Fibroblast of mammary gland (primary cell): ENCODE measurements around the gene NGEF.
"Not testable (repeated sequence)": the region's sequence is repeated elsewhere in the genome, so short reads cannot be mapped to it uniquely, and the experiment has no call there.

Experiments used
- DNase-seq: peaks from one replicate; pipeline ENCODE4 v3.0.0-alpha.2; 2010; ENCODE audit warnings: low read depth
- H3K4me3 ChIP-seq: 2 replicates; pipeline ENCODE4 v1.5.1; 2011; ENCODE audit warnings: low read depth, mild to moderate bottlenecking, low read length, moderate library complexity; ENCODE audit not compliant: control insufficient read depth
- CTCF ChIP-seq: conservative IDR thresholded peaks from 2 replicates; pipeline ENCODE4 v1.5.1; 2011; ENCODE audit warnings: low read depth, low read length, inconsistent platforms; ENCODE audit not compliant: control insufficient read depth, insufficient read depth

NGEF gene

DNA sequence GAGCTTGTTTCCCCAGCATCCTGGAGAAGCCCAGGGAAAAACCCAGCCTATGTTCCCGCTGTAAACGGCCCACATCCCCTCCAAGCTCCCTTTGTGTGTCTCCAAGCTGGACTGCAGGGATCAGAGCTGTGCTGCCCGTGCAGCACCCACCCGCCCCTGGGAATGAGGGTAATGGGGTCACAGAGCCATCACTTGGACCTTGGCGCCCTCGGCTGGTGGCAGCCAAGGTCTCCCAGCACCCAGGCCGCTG is 46.4 kb upstream of the NGEF start:
- no peak for DNase-seq
- TF ChIP-seq CTCF: no peak
- H3K4me3 ChIP-seq: no peak overlapping the region

DNA sequence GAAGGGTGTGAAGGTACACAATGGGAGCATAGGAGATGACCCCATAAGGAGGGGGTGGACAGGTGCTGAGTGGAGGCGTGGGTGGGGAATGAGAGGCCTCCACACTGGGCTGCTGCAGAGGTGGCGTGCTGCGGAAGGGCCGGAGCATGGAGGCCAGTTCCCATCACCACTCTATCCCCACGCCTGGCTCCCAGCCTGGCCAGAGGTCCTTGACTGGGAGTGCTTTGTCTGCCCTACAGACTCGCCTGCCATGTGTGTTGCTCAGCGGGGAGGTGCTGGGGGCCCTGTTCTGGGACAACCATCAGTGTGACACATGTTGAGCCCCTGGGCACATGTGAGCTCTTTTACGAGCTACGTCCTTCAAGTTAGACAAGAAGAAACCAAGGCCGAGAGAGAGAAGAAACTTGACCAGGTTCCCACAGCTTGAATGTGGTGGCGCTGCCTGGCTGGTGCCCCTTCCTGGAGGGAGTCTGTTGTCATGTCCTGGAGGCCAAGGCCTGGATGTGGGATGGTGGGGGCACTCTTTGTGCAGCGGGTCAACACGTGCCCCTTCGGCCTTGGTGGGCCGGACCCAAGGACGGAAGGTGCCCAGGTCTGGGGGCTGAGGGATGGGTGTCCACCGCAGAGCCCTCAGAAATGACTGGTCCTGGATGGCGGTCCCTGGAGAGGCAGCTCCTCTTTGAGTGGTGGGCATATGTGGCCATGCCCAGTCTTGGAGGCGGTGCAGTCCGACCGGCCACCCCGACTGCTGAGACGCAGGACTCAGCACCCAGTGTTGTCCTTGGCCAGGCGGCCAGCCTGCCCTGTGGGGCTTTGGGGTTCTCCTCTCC is 45.9 kb upstream of the NGEF start:
- TF ChIP-seq CTCF: no peak
- no peak for DNase-seq
- H3K4me3 ChIP-seq: no peak overlapping the region

DNA sequence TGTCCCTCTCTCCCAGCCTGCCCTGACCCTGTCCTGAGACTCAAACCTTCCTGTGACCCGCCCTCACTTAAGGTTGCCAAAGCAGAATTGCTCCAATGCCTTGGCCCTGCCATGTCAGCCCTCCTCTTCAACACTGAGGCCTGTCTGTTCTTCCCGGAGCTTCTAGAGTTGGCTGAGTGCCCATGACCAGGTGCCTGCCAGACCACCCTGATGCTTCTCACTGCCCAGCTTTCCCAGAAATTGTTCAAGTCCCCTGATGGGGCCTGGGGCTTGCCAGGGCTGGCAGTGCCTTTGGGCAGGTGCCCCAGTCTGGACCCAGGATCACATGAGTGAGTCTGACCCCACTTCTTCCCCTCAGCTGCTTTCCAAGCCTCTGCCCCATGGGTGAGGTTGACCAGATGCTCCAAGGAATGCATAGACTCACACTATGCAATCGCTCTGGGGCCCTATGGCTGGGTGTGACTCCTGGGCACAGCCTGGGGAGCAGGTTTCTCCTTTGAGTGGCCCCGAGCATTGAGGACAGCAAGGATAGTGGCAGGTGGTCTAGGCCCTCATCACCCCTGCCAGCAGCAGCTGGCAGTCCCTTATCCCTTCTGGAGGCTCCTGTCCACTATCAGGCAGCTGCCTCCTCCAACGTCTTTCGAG is 44.0 kb upstream of the NGEF start:
- DNase-seq: no peak
- no peak for TF ChIP-seq CTCF
- no peak overlapping the region for H3K4me3 ChIP-seq

GRCh38 chr2:233055362-233055761 is 42.3 kb upstream of the NGEF start:
- H3K4me3 ChIP-seq: no peak overlapping the region
- no peak for TF ChIP-seq CTCF
- DNase-seq: no peak

DNA sequence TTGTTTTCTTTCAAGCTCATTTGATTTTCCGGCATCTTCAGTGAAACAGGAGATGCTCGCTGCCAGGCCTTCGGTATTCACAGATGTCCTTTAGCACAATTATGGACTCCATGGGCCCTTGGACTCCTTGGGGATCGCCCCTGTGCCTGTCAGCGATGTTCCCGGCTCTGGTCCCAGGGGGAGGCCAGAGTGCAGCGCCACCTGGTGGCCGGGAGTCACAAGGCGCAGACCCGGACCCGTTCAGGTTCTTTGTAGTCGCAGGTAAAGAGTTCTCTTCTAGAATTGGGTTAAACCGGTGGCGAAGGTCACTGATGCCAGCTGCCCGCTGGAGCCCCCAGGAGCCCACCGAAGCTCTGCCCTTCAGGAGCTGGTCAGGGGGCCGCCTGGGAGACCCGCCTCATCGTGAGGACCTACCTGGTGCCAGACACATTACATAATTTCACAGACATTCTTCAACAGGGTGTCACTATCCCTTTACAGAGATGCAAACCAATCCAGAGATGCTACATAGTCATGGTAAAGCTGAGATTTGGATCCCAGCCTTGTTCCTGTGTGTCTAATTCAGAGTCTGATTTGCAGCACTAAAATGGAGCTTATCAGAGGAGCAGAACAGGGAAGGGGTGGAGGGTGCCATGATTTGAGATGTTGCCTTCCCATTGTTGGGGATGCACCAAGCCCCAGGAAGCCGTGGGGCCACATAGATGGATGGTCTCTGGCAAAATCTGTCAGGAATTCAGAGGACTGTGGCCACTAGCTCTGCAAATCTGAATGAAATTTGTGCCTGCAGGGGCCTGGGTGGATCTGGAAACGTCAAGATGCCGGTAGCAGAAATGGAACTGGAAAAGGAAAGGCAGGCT is 41.1 kb upstream of the NGEF start:
- DNase-seq: peak; percentile 38
- H3K4me3 ChIP-seq: no peak overlapping the region
- peak; percentile 83 for TF ChIP-seq CTCF

- H3K4me3 ChIP-seq, DNase-seq: not testable (repeated sequence)
These were observed 39.5 kb upstream of the NGEF start for GRCh38 chr2:233052517-233052916.

DNA sequence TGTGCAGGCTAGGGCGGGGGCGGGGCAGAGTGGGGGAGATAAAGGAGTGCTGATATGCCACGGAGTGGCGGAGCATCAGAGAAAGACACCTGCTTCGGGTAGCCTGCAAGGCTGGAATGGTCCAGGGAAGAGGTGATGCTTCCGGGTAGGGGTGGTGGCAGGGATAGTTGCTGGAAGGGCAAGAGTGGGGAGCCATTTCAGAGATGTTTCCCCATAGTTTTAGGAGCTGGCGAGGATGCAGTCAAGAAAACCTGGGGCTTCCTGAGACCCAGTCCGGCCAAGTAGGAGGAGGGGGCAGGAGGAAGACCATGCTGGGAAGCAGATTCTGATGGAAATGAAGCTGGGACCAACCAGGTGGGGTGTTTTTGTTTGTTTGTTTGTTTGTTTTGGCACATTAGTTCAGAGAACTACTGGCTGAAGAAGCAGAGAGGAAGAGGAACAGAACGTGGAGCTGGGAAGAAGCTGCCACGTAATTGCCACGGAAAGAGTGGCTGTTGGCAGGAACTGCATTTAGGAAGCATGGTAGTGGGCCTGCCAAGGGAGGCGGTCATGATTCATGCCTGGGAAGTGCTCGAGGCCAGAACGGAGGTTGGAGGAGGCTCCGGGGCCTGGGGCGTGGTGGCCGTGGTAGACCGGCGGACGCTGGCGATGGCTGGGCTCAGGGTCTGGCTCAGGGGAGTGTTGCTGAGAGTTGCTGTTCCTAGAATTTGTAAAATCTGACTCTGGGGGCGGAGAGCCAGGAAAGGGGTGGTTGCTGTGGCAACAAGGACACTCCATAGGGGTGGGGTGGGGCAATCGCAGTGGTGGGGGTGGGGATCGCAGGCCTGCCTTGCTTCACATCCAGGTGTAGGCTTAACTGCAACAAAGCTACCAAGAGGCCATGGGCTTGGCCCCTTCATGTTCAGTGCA is 38.4 kb upstream of the NGEF start:
- no peak overlapping the region for H3K4me3 ChIP-seq
- peak; percentile 90 for DNase-seq
- TF ChIP-seq CTCF: no peak
